GM12874 (cell line): ENCODE measurements around the gene TTC7B.

ENCODE experiments used
- TF ChIP-seq, protein P1 (sequence below): IDR thresholded peaks from 2 replicates; pipeline ENCODE4 v1.5.1; 2011; ENCODE audit warnings: low read depth, mild to moderate bottlenecking, control low read depth, low read length, moderate library complexity; ENCODE audit not compliant: insufficient read depth

The TTC7B gene

GRCh38 chr14:90559811-90560492, 256.3 kb downstream of the TTC7B start:
- TF ChIP-seq, protein P1, sequence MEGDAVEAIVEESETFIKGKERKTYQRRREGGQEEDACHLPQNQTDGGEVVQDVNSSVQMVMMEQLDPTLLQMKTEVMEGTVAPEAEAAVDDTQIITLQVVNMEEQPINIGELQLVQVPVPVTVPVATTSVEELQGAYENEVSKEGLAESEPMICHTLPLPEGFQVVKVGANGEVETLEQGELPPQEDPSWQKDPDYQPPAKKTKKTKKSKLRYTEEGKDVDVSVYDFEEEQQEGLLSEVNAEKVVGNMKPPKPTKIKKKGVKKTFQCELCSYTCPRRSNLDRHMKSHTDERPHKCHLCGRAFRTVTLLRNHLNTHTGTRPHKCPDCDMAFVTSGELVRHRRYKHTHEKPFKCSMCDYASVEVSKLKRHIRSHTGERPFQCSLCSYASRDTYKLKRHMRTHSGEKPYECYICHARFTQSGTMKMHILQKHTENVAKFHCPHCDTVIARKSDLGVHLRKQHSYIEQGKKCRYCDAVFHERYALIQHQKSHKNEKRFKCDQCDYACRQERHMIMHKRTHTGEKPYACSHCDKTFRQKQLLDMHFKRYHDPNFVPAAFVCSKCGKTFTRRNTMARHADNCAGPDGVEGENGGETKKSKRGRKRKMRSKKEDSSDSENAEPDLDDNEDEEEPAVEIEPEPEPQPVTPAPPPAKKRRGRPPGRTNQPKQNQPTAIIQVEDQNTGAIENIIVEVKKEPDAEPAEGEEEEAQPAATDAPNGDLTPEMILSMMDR, result no peak

- TF ChIP-seq, protein P1, result no peak
These were observed 257.1 kb downstream of the TTC7B start for GRCh38 chr14:90558983-90559590.

GRCh38 chr14:90558041-90558982, 257.9 kb downstream of the TTC7B start:
- TF ChIP-seq, protein P1, result no peak

DNA sequence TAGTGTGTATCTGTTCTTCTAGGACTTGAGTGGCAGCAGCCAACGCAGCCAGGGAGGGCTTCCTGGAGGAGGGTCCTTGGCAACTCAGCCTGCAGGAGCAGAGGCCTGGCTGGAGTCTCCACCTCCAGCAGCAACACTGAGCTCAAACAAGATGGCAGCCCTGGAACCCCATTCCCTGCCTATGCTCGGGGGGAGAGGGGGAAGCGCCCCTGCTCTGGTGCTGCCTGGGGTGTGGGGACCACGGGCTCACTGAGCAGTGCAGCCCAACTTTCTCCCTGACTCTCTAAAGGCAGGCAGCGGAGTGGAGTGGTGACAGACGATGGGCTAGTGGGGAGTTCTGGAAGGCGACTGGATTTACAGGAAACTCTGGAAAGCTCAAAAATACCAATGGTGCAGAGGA, 258.7 kb downstream of the TTC7B start:
- TF ChIP-seq, protein P1, result no peak

- TF ChIP-seq, protein P1, result no peak
These were observed 259.4 kb downstream of the TTC7B start for GRCh38 chr14:90556666-90557450.

DNA sequence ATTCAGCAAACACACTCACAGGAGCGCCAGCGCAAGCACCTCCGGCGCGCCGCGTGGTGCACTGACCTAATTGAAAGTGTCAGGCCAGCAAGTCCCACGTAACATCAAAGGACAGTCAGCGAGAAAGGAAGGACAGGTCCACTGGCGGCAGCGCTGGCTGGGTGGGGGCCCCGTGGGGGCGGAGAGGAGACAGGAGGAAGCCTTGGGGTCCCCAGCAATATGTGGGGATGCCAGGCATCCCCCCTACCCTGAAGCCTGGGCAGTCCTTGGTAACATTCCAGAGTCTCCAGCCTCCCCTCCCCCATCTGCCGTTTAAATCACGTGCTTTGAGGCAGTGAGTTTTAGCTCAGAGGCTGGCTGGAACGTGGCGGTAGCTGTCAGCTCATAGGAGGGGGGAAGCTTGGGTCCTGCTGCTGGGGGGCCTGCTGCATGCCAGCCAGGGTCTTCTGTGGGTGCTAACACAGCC, 260.2 kb downstream of the TTC7B start:
- TF ChIP-seq, protein P1, result no peak
